Cardiac fibroblast (primary cell): Measurements from ENCODE around the gene CACNA1H.

Source experiments
- DNase-seq, 2 donors: peaks; one replicate each; pipeline versions ENCODE4 v3.0.0 to v3.0.0-alpha.2; 2010; ENCODE audit warnings: low read depth in 2 of 2
- H3K4me3 ChIP-seq, 2 donors: replicated peaks in 1 of 2; 1 replicate in 1 of 2; 2 replicates in 1 of 2; pipeline ENCODE4 v1.5.1; 2011; ENCODE audit warnings: low read depth in 2 of 2, low read length in 2 of 2, mild to moderate bottlenecking in 2 of 2, moderate library complexity in 1 of 2
- CTCF ChIP-seq: IDR thresholded peaks from one replicate; pipeline ENCODE4 v1.5.1; 2011; ENCODE audit warnings: low read depth, mild to moderate bottlenecking, low read length, inconsistent platforms

The CACNA1H gene

GRCh38 chr16:1152651-1153259, at the start of gene CACNA1H:
TSS of gene CACNA1H (plus strand) at chr16:1153106. CDS start at chr16:1153738, 632 bp downstream.
- no peak for DNase-seq
- peak within 1 kb of the TSS in 1 of 2 donors; percentile 47 for H3K4me3 ChIP-seq
- no peak for TF ChIP-seq CTCF

DNA sequence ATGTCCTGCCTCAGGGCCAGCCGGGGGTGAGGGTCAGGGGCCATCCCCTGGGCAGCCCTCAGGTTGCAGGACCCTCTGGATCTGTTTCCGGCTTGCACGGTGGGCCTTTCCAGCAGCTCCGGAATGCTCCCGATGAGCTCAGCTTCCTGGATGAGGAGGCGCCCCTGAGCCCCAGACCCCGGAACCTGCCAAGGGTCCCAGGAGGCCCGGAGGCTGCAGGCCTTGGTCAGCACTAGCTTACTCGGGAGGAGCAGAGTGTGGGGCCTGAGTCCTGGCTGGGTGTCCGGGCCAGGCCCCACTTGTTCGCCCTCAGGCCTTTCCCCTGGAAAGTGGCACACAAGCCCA, 49.3 kb upstream of the CACNA1H start:
- H3K4me3 ChIP-seq = no peak overlapping the region
- no peak for TF ChIP-seq CTCF
- DNase-seq = no peak

GRCh38 chr16:1105888-1106620, 46.9 kb upstream of the CACNA1H start:
- TF ChIP-seq CTCF = peak; percentile 87
- H3K4me3 ChIP-seq = no peak overlapping the region
- peak; percentile 57 to 62 for DNase-seq

- no peak for TF ChIP-seq CTCF
- H3K4me3 ChIP-seq = no peak overlapping the region
- no peak for DNase-seq
These were observed 46.2 kb upstream of the CACNA1H start for GRCh38 chr16:1106659-1107058.

DNA sequence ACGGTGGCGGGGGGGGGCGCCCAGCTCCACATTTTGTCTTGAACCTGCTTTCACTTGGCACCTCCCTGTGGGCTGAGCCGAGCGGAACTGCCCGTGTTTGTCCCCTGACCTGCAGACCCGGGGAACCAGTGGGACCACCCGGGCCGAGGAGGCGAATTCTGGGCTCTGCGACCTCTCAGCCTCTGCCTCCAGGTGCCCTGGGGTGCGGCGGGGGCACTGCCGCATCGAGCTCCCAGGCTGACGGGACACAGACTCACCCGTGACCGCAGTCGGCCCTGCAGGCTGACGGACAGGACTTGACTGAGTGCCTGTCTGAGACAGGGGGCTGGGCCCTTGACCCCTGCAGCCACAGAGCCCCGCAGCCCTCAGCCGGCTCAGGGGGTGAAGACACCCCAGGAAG, 45.8 kb upstream of the CACNA1H start:
- no peak overlapping the region for H3K4me3 ChIP-seq
- no peak for DNase-seq
- TF ChIP-seq CTCF = no peak

GRCh38 chr16:1107731-1108130, 45.2 kb upstream of the CACNA1H start:
- no peak for DNase-seq
- H3K4me3 ChIP-seq = no peak overlapping the region
- no peak for TF ChIP-seq CTCF
